ENCODE results near the gene NFIB.

- no peak for TF ChIP-seq CTCF (IDR thresholded peaks at IDR 0.05)
- no peak for TF ChIP-seq POLR2AphosphoS5 (IDR thresholded peaks at IDR 0.05)
Measured at GRCh38 chr9:14300588-14300987, 13.4 kb downstream of the NFIB start.

Data from gastroesophageal sphincter (tissue), 3 donors.